ENCODE results near the gene ZBED2.

- TF ChIP-seq, protein P1, sequence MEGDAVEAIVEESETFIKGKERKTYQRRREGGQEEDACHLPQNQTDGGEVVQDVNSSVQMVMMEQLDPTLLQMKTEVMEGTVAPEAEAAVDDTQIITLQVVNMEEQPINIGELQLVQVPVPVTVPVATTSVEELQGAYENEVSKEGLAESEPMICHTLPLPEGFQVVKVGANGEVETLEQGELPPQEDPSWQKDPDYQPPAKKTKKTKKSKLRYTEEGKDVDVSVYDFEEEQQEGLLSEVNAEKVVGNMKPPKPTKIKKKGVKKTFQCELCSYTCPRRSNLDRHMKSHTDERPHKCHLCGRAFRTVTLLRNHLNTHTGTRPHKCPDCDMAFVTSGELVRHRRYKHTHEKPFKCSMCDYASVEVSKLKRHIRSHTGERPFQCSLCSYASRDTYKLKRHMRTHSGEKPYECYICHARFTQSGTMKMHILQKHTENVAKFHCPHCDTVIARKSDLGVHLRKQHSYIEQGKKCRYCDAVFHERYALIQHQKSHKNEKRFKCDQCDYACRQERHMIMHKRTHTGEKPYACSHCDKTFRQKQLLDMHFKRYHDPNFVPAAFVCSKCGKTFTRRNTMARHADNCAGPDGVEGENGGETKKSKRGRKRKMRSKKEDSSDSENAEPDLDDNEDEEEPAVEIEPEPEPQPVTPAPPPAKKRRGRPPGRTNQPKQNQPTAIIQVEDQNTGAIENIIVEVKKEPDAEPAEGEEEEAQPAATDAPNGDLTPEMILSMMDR (conservative IDR thresholded peaks at IDR 0.05; ENCODE audit: low read depth, low read length): no peak
- no peak for TF ChIP-seq EZH2phosphoT487 (IDR thresholded peaks at IDR 0.05; ENCODE audit: borderline replicate concordance, low read length)
- TF ChIP-seq EZH2 (IDR thresholded peaks at IDR 0.05; ENCODE audit: low read length, unreplicated experiment): no peak
Observed at GRCh38 chr3:111579495-111579894, 15.7 kb downstream of the ZBED2 start.
